ENCODE results near the gene CHST11.

GRCh38 chr12:104764225-104765091 lies 307.7 kb downstream of the CHST11 start:
- no peak for TF ChIP-seq CTCF (tag by site-specific recombination; IDR thresholded peaks at IDR 0.05)
- TF ChIP-seq PRDM2 (tag by site-specific recombination; IDR thresholded peaks at IDR 0.05; ENCODE audit: borderline replicate concordance) = no peak

Data from HEK293 (cell line).